Posterior vena cava (tissue), 2 donors: ENCODE measurements around the gene BAG5. TPM values are rescaled to one million over a fixed set of nuclear protein-coding genes. Genes with fewer than 3 reads are reported as not detected.
A peak's percentile ranks its signal among the peaks of the same experiment; 100 is the strongest.
"Not testable (repeated sequence)": the region's sequence is repeated elsewhere in the genome, so short reads cannot be mapped to it uniquely, and the experiment has no call there.

Experiments
- DNase-seq: peaks from one replicate; pipeline ENCODE4 v3.0.0-alpha.2; 2020; ENCODE audit warnings: low spot score
- intact Hi-C, 2 donors: fragments of 100-400 bp; cut with DNase I; formaldehyde crosslinking; loops; one replicate each; pipeline versions ENCODE4 v1.14.1 to v1.14.2; 2022 to 2023
- total RNA-seq, 2 donors: library from RNA; stranded (reverse); fragmentation: NEBNext Ultra II Directional; extraction: Animal tissue kit (Norgen Biotek cat#: 25700); gene quantifications; one replicate each; pipeline ENCODE4 v1.2.1, GENCODE V29; 2021
- donor health status: DM: yes; HTN: yes; CAD: no.
- donor health status: DM: yes; HTN: yes; CAD: no.

The BAG5 gene
- total RNA-seq, 2 donors from 2014 or later = 29.0 to 30.4 TPM

GRCh38 chr14:103528587-103529382 is 33.7 kb downstream of the BAG5 start, which contains the start of gene TRMT61A:
Gene TRMT61A, plus strand, starts transcription at chr14:103529196. Its CDS starts 783 bp downstream, at chr14:103529979.
- DNase-seq = peak; percentile 96
- intact Hi-C loops = loop anchor here in 1 of 2 donors (5.0 kb wide), 1 partner anchor 1786 kb away; no protein-coding TSS in a partner anchor

GRCh38 chr14:103528146-103528586 is 34.3 kb downstream of the BAG5 start:
- intact Hi-C loops = loop anchor here in 1 of 2 donors (5.0 kb wide), 1 partner anchor 1786 kb away; no protein-coding TSS in a partner anchor
- DNase-seq = no peak

GRCh38 chr14:103527408-103528145 is 34.9 kb downstream of the BAG5 start:
- intact Hi-C loops = loop anchor here in 1 of 2 donors (5.0 kb wide), 1 partner anchor 1785 kb away; no protein-coding TSS in a partner anchor
- no peak for DNase-seq

GRCh38 chr14:103526914-103527248 is 35.6 kb downstream of the BAG5 start:
- DNase-seq = no peak
- intact Hi-C loops = loop anchor here in 1 of 2 donors (5.0 kb wide), 1 partner anchor 1785 kb away; no protein-coding TSS in a partner anchor

GRCh38 chr14:103526247-103526913 is 36.1 kb downstream of the BAG5 start:
- no peak for DNase-seq
- intact Hi-C loops = loop anchor here in 1 of 2 donors (5.0 kb wide), 1 partner anchor 1784 kb away; no protein-coding TSS in a partner anchor

GRCh38 chr14:103525430-103526246 is 36.8 kb downstream of the BAG5 start:
- intact Hi-C loops = loop anchor here in 1 of 2 donors (5.0 kb wide), 1 partner anchor 1783 kb away; no protein-coding TSS in a partner anchor

GRCh38 chr14:103524002-103524935 is 38.2 kb downstream of the BAG5 start:
- no peak for DNase-seq
- intact Hi-C loops = no loop called here

More at GRCh38 chr14:103525430-103526246, 36.8 kb downstream of the BAG5 start:
- DNase-seq = not testable (repeated sequence)

GRCh38 chr14:103523575-103523954 is 38.9 kb downstream of the BAG5 start:
- intact Hi-C loops = no loop called here
- no peak for DNase-seq

GRCh38 chr14:103522649-103523574 is 39.5 kb downstream of the BAG5 start, which contains the start of gene CKB:
Gene CKB, minus strand, starts transcription at chr14:103522830. Its CDS starts 337 bp downstream, at chr14:103522493.
- intact Hi-C loops = no loop called here
- peak; percentile 91 for DNase-seq

GRCh38 chr14:103521951-103522563 is 40.4 kb downstream of the BAG5 start:
- intact Hi-C loops = no loop called here
- peak; percentile 86 for DNase-seq

GRCh38 chr14:103521438-103521950 is 41.0 kb downstream of the BAG5 start:
- DNase-seq = no peak
- intact Hi-C loops = no loop called here

GRCh38 chr14:103520657-103521437 is 41.6 kb downstream of the BAG5 start:
- peak; percentile 93 for DNase-seq
- intact Hi-C loops = no loop called here

GRCh38 chr14:103520269-103520656 is 42.2 kb downstream of the BAG5 start:
- no peak for DNase-seq

GRCh38 chr14:103519837-103520212 is 42.6 kb downstream of the BAG5 start:
- peak; percentile 84 for DNase-seq
- intact Hi-C loops = loop anchor here (2.0 to 5.0 kb wide), 2 partner anchors 27 to 32 kb away; no protein-coding TSS in a partner anchor

More at GRCh38 chr14:103520269-103520656, 42.2 kb downstream of the BAG5 start:
- intact Hi-C loops = no loop called here
